Measurements from ENCODE around the gene COL12A1. TPM values are rescaled to one million over a fixed set of nuclear protein-coding genes. Genes with fewer than 3 reads are reported as not detected.

COL12A1 gene
- total and polyA plus RNA-seq, 4 experiments from 2014 or later, result not detected

GRCh38 chr6:75236630-75237029, 30.8 kb upstream of the COL12A1 start:
- peaks cover 33 to 42% of the 10 kb centered on the region in 2 donors for H3K36me3 Mint-ChIP-seq
- ChIA-PET CTCF (ENCODE audit: partially characterized antibody) (no interaction called here), POLR2A (ENCODE audit: partially characterized antibody) (no interaction called here)
- DNase-seq, result no peak
- Histone ChIP-seq H3K4me3 (ENCODE audit: low read length in 2 of 2) (no peak overlapping the region), H3K27ac (ENCODE audit: low read depth, low read length) (no peak overlapping the region), H3K9me3 (ENCODE audit: control insufficient read depth in 1 of 2, low read length in 2 of 2) (no peaks in the 10 kb centered on the region), H3K4me1 (ENCODE audit: insufficient read depth, low read length) (peaks cover 13% of the 10 kb centered on the region), H3K36me3 (ENCODE audit: insufficient read depth, low read length) (peaks cover 26% of the 10 kb centered on the region), H3K27me3 (ENCODE audit: insufficient read depth, low read length) (no peaks in the 10 kb centered on the region)
- intact Hi-C loops (cut with micrococcal nuclease), result no loop called here
- H3K27me3 Mint-ChIP-seq, result no peaks in the 10 kb centered on the region
- no peak overlapping the region for H3K4me3 Mint-ChIP-seq
- H3K27ac Mint-ChIP-seq, result peak overlapping the region in 1 of 7 donors; percentile 43
- H3K4me1 Mint-ChIP-seq, result peaks cover 6 to 22% (median 9%) of the 10 kb centered on the region in 4 donors
- H3K9me3 Mint-ChIP-seq, result no peaks in the 10 kb centered on the region

DNA sequence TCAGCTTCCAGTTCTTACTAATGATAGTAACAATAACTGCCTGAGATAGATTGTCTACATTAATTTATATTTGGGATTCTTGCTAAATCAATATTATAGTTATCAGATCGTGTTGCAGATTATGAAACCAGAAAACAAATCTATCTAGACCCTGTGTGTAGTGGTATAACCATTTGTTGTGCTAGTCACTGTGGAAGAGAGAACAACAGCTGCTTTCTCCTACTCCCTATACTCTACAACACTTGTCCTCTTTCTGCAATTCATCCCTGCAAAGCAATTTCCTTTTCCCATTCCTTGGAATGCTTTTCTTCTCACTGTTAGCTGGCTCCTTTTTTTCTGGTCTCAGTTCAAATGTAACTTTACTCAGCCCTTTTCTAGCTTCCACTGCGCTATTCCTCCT, 29.4 kb upstream of the COL12A1 start:
- Histone ChIP-seq H3K36me3 (ENCODE audit: insufficient read depth, low read length) (peaks cover 26% of the 10 kb centered on the region), H3K4me1 (ENCODE audit: insufficient read depth, low read length) (no peaks in the 10 kb centered on the region), H3K4me3 (ENCODE audit: low read length in 2 of 2) (no peak overlapping the region), H3K27ac (ENCODE audit: low read depth, low read length) (no peak overlapping the region), H3K27me3 (ENCODE audit: insufficient read depth, low read length) (no peaks in the 10 kb centered on the region), H3K9me3 (ENCODE audit: control insufficient read depth in 1 of 2, low read length in 2 of 2) (no peaks in the 10 kb centered on the region)
- H3K36me3 Mint-ChIP-seq, result peaks cover 29 to 35% of the 10 kb centered on the region in 2 donors
- DNase-seq, result no peak
- CTCF ChIA-PET (ENCODE audit: partially characterized antibody), result interaction anchor here (1.1 to 1.8 kb wide), 2 partner anchors 9 to 24 kb away, joined by 3 to 6 read pairs; no protein-coding TSS in a partner anchor
- no peaks in the 10 kb centered on the region for H3K27me3 Mint-ChIP-seq
- H3K27ac Mint-ChIP-seq, result no peak overlapping the region
- peaks cover 0 to 11% (median under 1%) of the 10 kb centered on the region in 4 donors for H3K4me1 Mint-ChIP-seq
- POLR2A ChIA-PET (ENCODE audit: partially characterized antibody), result interaction anchor here (3.7 kb wide), 1 partner anchor 8 kb away, joined by 15 read pairs; the partner anchor contains the start of gene COX7A2
- intact Hi-C loops (cut with micrococcal nuclease), result no loop called here
- no peak overlapping the region for H3K4me3 Mint-ChIP-seq
- H3K9me3 Mint-ChIP-seq, result no peaks in the 10 kb centered on the region

- ChIA-PET POLR2A (ENCODE audit: partially characterized antibody) (interaction anchor here (3.7 kb wide), 1 partner anchor 9 kb away, joined by 15 read pairs; the partner anchor contains the start of gene COX7A2), CTCF (ENCODE audit: partially characterized antibody) (interaction anchor here (1.8 kb wide), 1 partner anchor 23 kb away, joined by 6 read pairs; no protein-coding TSS in a partner anchor)
Measured at GRCh38 chr6:75234126-75234865, 28.4 kb upstream of the COL12A1 start.

DNA sequence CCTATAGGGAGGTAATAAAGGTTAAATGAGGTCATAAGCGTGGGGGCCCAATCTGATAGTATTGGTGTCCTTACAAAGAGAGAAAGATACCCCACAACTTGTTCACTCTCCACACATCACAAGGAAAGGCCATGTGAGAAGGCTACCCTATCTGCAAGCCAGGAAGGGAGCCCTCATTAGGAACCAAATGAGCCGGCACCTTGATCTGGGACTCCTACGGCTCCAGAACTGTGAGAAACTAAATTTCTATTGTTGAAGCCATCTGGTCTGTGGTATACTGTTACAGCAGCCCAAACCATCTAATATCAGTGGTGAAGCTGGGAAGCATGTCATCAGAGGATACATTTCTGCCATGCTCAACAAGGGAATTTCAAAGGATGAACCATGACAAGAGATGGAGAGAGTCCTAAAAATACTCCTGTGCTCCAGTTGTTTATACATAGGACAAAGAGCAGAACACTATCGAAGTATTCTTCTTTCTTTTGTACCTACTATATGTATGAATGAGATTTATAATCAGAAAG, 27.3 kb upstream of the COL12A1 start:
- Histone ChIP-seq H3K4me3 (ENCODE audit: low read length in 2 of 2) (no peak overlapping the region), H3K27me3 (ENCODE audit: insufficient read depth, low read length) (no peaks in the 10 kb centered on the region), H3K36me3 (ENCODE audit: insufficient read depth, low read length) (peaks cover 18% of the 10 kb centered on the region), H3K4me1 (ENCODE audit: insufficient read depth, low read length) (no peaks in the 10 kb centered on the region), H3K9me3 (ENCODE audit: control insufficient read depth in 1 of 2, low read length in 2 of 2) (no peaks in the 10 kb centered on the region), H3K27ac (ENCODE audit: low read depth, low read length) (no peak overlapping the region)
- ChIA-PET POLR2A (ENCODE audit: partially characterized antibody) (interaction anchor here (3.7 kb wide), 1 partner anchor 10 kb away, joined by 15 read pairs; the partner anchor contains the start of gene COX7A2), CTCF (ENCODE audit: partially characterized antibody) (interaction anchor here (1.3 to 2.4 kb wide), 2 partner anchors 23 to 24 kb away, joined by 4 to 8 read pairs; no protein-coding TSS in a partner anchor)
- Mint-ChIP-seq H3K4me1 (no peaks in the 10 kb centered on the region), H3K4me3 (no peak overlapping the region), H3K36me3 (peaks cover 14 to 19% of the 10 kb centered on the region in 2 donors), H3K27ac (no peak overlapping the region), H3K27me3 (no peaks in the 10 kb centered on the region), H3K9me3 (no peaks in the 10 kb centered on the region)
- intact Hi-C loops (cut with micrococcal nuclease), result no loop called here
- DNase-seq, result no peak

More at GRCh38 chr6:75234126-75234865, 28.4 kb upstream of the COL12A1 start:
- no peaks in the 10 kb centered on the region for H3K9me3 ChIP-seq (ENCODE audit: control insufficient read depth in 1 of 2, low read length in 2 of 2)
- peak overlapping the region in 2 of 7 donors; percentile 13 to 25 for H3K27ac Mint-ChIP-seq
- H3K9me3 Mint-ChIP-seq, result no peaks in the 10 kb centered on the region
- H3K4me1 Mint-ChIP-seq, result peaks cover 0 to 2% (median under 1%) of the 10 kb centered on the region in 4 donors
- H3K4me1 ChIP-seq (ENCODE audit: insufficient read depth, low read length), result no peaks in the 10 kb centered on the region
- peaks cover 21 to 26% of the 10 kb centered on the region in 2 donors for H3K36me3 Mint-ChIP-seq
- no peaks in the 10 kb centered on the region for H3K27me3 ChIP-seq (ENCODE audit: insufficient read depth, low read length)
- no peak overlapping the region for H3K4me3 ChIP-seq (ENCODE audit: low read length in 2 of 2)
- DNase-seq, result no peak
- peaks cover 24% of the 10 kb centered on the region for H3K36me3 ChIP-seq (ENCODE audit: insufficient read depth, low read length)
- H3K27ac ChIP-seq (ENCODE audit: low read depth, low read length), result no peak overlapping the region
- intact Hi-C loops (cut with micrococcal nuclease), result no loop called here
- H3K27me3 Mint-ChIP-seq, result no peaks in the 10 kb centered on the region
- no peak overlapping the region for H3K4me3 Mint-ChIP-seq

DNA sequence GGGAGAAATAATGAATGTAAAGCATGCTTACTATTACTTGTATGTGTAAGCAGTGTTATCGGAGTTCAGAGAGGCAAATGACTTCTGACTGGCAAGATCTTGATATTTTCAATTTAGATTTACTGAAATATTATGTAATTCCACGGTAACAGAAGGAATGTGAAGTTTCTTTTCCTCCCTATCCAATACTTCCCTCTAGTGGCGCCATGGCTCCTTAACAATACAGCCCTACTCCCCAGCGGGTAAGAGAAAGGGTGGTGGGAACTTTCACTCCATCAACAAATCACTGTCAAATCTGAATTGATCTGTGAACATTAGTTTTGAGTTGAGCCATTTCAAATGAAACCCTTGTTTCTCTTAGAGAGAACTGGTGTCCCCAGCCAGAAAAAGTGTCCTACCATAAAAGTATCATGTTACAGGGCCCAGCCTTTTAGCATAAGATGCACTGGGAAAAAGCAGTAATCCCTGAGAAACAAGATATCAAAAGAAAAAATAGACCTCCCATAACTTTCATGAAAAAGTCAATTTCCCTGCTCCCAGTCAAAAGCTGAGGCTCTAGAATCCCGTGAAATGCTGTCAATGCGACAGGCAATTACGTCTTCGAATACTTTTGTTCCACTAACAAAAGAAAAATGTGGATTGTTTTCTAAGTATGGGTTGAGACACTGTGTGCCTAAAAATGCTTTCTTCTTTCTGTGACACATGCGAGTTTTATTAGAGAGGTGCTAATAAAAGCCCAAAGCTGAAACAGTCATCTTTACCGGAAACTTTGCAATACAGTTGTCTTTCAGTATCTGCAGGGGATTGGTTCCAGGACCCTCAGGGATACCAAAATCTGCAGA, 24.9 kb upstream of the COL12A1 start:
- Histone ChIP-seq H3K4me1 (ENCODE audit: insufficient read depth, low read length) (no peaks in the 10 kb centered on the region), H3K27me3 (ENCODE audit: insufficient read depth, low read length) (no peaks in the 10 kb centered on the region), H3K4me3 (ENCODE audit: low read length in 2 of 2) (no peak overlapping the region), H3K9me3 (ENCODE audit: control insufficient read depth in 1 of 2, low read length in 2 of 2) (no peaks in the 10 kb centered on the region), H3K27ac (ENCODE audit: low read depth, low read length) (no peak overlapping the region), H3K36me3 (ENCODE audit: insufficient read depth, low read length) (no peaks in the 10 kb centered on the region)
- POLR2A ChIA-PET (ENCODE audit: partially characterized antibody), result interaction anchor here (1.5 kb wide), 1 partner anchor 14 kb away, joined by 3 read pairs; no protein-coding TSS in a partner anchor
- H3K9me3 Mint-ChIP-seq, result peaks cover 0 to 2% (median 0%) of the 10 kb centered on the region in 8 donors
- H3K4me1 Mint-ChIP-seq, result no peaks in the 10 kb centered on the region
- intact Hi-C loops (cut with micrococcal nuclease), result no loop called here
- no peak for DNase-seq
- no peak overlapping the region for H3K4me3 Mint-ChIP-seq
- H3K27ac Mint-ChIP-seq, result no peak overlapping the region
- CTCF ChIA-PET (ENCODE audit: partially characterized antibody), result interaction anchor here (1.2 to 2.4 kb wide), 2 partner anchors 12 to 22 kb away, joined by 3 to 8 read pairs; no protein-coding TSS in a partner anchor
- H3K36me3 Mint-ChIP-seq, result no peaks in the 10 kb centered on the region
- H3K27me3 Mint-ChIP-seq, result no peaks in the 10 kb centered on the region

DNA sequence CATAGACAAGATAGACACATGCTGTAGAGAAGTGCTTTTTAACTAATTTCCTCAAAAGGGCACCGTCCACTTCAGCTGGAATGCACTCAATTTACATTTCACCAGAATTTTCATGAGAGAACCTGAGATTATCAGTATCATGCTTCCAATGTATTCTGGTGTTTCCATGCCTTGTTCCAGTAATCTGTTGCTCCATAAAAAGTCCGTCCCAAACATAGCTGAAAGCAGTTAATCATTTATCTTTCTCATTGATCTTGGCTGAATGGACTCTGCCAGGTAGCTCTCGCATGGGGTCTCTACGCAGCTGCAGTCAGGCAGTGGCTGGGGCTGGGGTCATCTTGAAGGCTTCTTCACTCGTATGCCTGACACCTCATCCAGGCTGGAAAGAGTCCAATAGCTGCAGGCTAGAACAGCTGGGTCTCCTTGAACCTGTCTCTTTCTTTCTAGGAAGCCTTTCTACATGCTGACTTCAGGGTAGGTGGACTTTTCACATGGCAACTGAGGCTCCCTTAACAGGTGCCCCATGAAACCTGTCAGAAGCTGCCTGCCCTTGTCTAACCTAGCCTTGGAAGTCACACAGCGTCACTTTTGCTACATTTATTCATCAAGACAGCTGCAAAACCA, 18.6 kb upstream of the COL12A1 start:
- Histone ChIP-seq H3K4me1 (ENCODE audit: insufficient read depth, low read length) (no peaks in the 10 kb centered on the region), H3K9me3 (ENCODE audit: control insufficient read depth in 1 of 2, low read length in 2 of 2) (no peaks in the 10 kb centered on the region), H3K27ac (ENCODE audit: low read depth, low read length) (no peak overlapping the region), H3K4me3 (ENCODE audit: low read length in 2 of 2) (no peak overlapping the region), H3K36me3 (ENCODE audit: insufficient read depth, low read length) (no peaks in the 10 kb centered on the region), H3K27me3 (ENCODE audit: insufficient read depth, low read length) (no peaks in the 10 kb centered on the region)
- H3K36me3 Mint-ChIP-seq, result no peaks in the 10 kb centered on the region
- intact Hi-C loops (cut with micrococcal nuclease), result no loop called here
- H3K4me1 Mint-ChIP-seq, result no peaks in the 10 kb centered on the region
- peaks cover 10 to 19% of the 10 kb centered on the region in 2 donors for H3K27me3 Mint-ChIP-seq
- no peak for DNase-seq
- H3K27ac Mint-ChIP-seq, result no peak overlapping the region
- H3K4me3 Mint-ChIP-seq, result no peak overlapping the region
- ChIA-PET CTCF (ENCODE audit: partially characterized antibody) (interaction anchor here (1.4 to 4.1 kb wide), 2 partner anchors 14 kb away, joined by 3 to 28 read pairs; no protein-coding TSS in a partner anchor), POLR2A (ENCODE audit: partially characterized antibody) (no interaction called here)
- peaks cover 0 to 2% (median 0%) of the 10 kb centered on the region in 8 donors for H3K9me3 Mint-ChIP-seq

All from CD4-positive, alpha-beta memory T cell (primary cell).